ENCODE measurements around the gene CLMP.
"Not testable (repeated sequence)": the region's sequence is repeated elsewhere in the genome, so short reads cannot be mapped to it uniquely, and the experiment has no call there.

The CLMP gene

DNA sequence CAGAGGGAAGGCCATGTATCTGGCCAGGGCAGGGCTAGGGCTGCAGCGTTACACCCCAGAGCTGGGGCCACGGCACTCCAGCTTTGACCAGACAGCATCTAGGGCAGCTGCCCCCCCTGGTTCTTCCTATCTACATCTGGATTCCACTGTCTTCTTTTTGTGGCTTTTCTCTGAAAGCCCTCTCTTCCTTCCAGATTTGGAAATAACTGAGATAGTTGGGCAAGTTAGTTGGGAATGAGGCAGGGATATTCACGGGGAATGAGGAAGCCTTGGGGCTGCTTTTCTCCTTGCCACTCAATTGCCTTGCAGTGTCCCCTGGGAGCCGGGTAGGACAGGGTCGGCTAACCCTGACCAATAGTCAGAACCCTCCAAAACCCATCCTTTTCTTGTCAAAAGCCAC lies 26.8 kb downstream of the CLMP start:
- DNase-seq (ENCODE audit: low spot score), result no peak

DNA sequence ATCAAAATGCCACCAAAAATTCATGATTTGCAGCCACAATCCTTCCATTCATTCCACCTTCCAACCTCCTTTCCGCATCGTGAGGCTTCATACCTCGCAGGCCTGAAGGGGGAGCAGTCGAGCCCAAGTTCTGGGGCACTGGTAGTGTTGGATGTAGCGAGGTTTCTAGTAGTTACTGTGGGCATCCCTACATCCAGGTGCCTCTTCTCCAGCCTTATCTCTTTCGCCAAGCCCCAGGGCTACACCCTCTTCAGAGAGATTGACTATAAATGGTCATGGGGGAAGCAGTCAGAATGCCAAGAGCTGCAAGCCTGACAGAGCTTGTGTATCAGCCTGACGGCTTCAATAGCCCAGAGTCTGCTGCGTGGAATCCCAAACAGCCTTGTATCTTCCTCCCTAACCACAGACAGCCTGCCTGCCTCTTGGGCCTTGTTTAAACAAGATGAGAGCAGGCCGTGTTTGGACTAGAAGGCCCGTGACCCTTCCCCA lies 28.9 kb downstream of the CLMP start:
- DNase-seq (ENCODE audit: low spot score), result peak; percentile 47

- no peak for DNase-seq (ENCODE audit: low spot score)
Measured at GRCh38 chr11:123164732-123165450, 30.2 kb downstream of the CLMP start.

GRCh38 chr11:123163621-123164020 lies 31.4 kb downstream of the CLMP start:
- no peak for DNase-seq (ENCODE audit: low spot score)

GRCh38 chr11:123161376-123162030 lies 33.5 kb downstream of the CLMP start:
- no peak for DNase-seq (ENCODE audit: low spot score)

GRCh38 chr11:123159183-123159857 lies 35.7 kb downstream of the CLMP start:
- DNase-seq (ENCODE audit: low spot score), result peak; percentile 10

DNA sequence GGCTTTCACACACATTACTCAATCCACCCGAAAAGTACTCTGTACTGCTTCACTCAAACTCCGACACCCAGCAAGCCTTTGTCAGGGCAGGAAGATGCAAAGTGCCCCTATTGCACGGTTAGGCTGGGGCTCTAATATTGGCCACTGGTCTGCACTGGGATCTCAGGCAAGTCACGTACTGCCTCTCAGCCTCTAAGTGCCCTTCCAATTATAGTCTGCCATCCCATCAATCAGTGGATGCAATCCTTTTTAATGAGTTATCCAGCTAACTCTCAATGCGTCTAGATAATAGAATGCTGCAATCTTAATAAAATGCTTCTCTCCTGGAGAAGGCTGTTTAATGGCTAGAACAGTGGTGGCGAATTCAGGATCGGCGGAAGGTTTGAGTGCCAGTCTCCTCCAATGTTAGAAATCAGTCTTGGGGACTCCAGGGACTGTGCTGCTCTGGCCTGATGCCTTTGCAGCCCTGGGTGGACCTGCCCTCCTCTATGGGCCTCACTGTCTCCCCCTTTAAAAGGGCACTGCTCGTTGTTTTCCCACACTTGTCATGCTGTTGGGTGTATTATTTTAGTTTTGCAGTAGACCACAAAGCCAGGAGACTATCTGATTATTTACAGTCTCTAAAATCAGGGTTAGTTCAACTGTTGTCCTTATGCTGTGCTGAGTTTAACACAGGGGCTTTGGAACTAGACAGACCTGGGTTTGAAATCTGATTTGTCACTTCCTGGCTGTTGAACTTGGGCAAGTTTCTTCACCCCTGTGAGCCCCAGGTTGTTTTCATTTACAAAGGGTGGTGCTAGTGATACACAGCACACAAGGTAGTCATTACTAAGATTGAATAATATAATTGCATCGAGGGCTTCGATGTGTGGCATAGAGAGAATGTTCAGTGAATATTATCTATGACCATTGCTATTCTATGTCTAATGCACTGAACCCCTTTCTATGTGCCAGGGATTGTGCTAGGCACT lies 36.7 kb downstream of the CLMP start:
- no peak for DNase-seq (ENCODE audit: low spot score)

DNA sequence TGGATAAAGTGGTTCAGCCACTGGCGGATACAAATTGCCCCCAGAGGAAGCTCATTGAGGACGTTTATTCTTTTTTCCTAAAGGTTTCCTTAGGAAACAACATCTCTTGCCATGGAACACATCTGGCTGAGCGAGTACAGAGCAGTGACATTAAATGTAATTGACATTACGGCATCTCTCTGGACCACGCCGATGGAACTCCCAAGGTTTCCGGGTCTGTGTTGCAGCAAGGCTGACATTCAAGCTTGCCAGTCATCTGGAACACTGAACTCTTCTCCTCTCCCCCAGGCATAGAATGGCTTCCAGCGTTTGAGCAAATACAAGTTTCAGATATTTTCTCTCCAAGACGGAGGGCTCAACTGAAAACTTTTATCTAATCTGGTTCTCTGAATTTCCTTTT lies 42.1 kb downstream of the CLMP start:
- DNase-seq (ENCODE audit: low spot score), result no peak

GRCh38 chr11:123152346-123152745 lies 42.7 kb downstream of the CLMP start:
- DNase-seq (ENCODE audit: low spot score), result not testable (repeated sequence)

GRCh38 chr11:123151796-123152195 lies 43.3 kb downstream of the CLMP start:
- DNase-seq (ENCODE audit: low spot score), result no peak

- DNase-seq (ENCODE audit: low spot score), result no peak
Measured at GRCh38 chr11:123151366-123151765, 43.7 kb downstream of the CLMP start.

GRCh38 chr11:123150882-123151281 lies 44.2 kb downstream of the CLMP start:
- DNase-seq (ENCODE audit: low spot score), result no peak

- no peak for DNase-seq (ENCODE audit: low spot score)
Measured at GRCh38 chr11:123148965-123149364, 46.1 kb downstream of the CLMP start.

DNA sequence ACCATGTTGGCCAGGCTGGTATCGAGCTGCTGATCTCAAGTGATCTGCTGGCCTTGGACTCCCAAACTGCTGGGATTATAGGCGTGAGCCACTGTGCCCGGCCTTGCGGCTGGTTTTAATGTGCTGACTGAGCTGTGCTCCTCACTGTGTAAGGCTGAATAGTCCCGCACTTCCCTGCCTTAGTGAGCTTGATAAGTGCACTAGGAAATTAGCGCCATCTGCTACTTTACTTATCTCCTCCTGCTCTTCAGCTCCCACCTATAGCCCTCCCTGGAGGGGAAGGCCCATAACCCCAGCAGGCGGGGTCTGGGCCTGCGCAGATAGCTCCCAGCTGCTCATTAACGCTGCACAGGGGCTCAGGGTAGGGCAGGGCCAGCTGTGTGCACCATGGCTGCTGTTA lies 49.4 kb downstream of the CLMP start:
- no peak for DNase-seq (ENCODE audit: low spot score)

DNA sequence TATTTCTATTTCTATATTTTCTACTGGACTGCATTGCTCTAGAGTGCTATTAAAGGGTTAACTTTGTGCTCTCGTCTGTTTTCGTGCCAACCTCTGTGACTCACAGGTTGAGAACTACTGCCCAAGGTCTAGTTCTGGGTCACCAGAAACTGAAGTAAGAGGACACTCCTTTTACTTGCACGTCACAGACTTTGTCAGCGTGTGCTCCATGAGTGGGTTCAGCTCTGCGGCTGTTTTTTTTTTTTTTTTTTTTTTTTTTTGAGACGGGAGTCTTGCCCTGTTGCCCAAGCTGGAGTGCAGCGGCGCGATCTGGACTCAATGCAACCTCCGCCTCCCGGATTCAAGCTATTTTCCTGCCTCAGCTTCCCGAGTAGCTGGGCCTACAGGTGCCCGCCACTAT lies 49.8 kb downstream of the CLMP start:
- DNase-seq (ENCODE audit: low spot score), result no peak

- DNase-seq (ENCODE audit: low spot score), result no peak
Measured at GRCh38 chr11:123144707-123145106, 50.3 kb downstream of the CLMP start.

- no peak for DNase-seq (ENCODE audit: low spot score)
Measured at GRCh38 chr11:123143921-123144320, 51.1 kb downstream of the CLMP start.

DNA sequence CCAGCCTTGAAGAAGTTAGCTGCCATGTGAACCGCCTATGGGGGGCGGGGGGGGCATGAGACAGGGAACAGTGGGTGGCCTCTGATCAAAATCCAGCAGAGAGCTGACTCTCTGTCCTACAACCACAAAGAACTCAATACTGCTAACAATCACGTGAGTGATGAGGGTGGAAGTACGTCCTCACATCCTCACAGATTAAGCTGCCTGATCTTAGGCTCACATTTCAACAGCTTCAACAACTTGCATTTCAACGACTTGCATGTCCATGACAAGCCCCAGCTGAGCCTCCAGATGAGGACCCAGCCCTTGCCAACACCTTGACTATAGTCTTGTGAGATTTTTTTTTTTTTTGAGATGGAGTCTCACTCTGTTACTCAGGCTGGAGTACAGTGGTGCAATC lies 51.6 kb downstream of the CLMP start:
- no peak for DNase-seq (ENCODE audit: low spot score)

DNA sequence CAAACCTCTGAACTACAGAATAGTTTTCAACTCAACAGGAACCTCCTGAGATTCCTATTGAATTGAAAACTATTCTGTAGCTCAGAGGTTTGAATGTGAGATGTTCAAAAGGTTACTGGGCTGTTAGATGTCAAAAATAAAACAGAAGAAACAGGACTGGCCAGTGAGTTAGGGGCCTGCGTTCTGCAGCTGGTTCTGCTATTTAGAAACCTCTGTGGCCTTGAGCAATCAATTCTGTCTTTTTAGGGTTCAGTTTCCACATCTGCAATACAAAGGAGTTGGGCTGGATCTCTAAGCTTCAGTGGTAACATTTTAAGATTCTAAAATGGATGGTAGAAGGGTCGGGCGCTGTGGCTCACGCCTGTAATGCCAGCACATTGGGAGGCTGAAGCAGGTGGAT lies 55.8 kb downstream of the CLMP start:
- no peak for DNase-seq (ENCODE audit: low spot score)

DNA sequence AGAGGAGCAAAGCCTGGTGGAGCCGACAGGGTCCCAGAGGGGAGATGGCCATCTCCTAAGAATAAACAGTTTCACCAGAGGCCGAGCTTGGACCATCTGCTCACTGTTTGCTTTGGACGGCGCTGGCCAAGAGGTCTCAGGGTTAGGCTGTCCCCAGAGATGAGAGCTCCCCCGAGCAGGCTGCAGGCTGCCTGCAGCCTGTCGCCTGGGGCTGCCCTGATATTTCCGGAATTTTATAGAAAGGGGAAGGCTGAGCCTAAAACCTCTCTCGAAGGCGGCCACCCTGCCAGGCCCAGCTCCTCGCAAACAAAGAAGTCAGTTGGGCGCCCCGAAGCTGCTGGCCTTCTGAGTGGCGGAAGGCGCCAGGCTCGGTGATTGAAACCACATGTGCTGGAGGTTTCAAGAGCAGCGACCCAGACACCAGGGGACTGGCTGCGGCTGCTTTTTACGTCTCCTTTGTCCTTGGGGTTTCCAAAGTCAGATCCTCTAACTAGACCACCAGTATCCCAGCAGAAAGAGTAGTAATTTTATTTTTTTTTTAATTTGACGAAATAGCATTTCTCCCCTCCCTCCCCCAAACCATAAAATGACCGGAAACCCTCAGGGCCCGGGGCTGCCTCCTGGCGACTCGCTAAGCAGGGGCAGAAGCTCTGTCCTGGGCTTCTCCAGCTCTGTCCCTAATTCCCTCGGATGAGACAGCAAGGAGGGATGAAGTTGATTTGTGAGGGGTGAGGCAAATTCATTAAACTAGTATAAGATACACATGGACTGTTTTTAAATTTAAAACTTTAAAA lies 57.4 kb downstream of the CLMP start:
- DNase-seq (ENCODE audit: low spot score), result peak; percentile 64

DNA sequence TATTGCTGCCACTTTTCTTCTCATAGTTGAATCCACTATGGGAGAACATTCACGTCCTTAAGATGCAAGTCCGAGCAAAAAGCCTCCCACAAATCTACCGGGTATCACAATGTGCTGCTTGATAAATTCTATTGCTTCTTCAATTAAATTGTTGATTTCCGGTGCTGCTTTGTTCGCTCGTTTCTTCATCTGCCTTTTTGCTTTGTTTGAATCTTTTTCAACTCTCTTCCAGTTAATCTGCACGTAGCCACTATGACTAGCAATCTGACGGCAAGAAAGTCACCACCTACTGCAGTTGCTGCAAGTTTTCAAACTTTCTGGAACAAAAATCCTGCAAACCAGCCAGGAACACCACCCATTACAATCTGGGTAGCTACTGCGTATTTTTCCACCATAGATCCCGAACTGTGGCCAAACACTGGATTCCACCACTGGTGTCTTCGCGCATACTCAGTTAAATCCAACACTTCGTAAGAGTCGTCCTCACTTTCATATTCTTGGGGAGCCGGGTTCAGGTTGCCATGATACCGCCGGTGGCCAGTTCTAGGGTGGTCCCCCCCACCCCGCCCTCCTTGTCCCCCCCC lies 59.1 kb downstream of the CLMP start:
- no peak for DNase-seq (ENCODE audit: low spot score)

All from Ammon's horn (tissue), 1 donor.